OCI-LY3 (cell line): ENCODE results near the gene SMAD7.

ENCODE experiments used
- EZH2phosphoT487 ChIP-seq: fragments of 200-600 bp; shearing (Covaris generic); IDR thresholded peaks from 2 replicates; pipeline ENCODE4 v1.6.1; 2018; ENCODE audit warnings: antibody characterized with exemption, mixed run types, low read depth
- TF ChIP-seq, protein P1 (sequence below): fragments of 200-600, 300-600 bp; sonication (generic); IDR thresholded peaks from 2 replicates; pipeline ENCODE4 v1.5.1; 2014; ENCODE audit warnings: antibody characterized with exemption, low read length, low read depth

GRCh38 chr18:48993586-48993985 is 42.8 kb upstream of the SMAD7 start:
- TF ChIP-seq, protein P1, sequence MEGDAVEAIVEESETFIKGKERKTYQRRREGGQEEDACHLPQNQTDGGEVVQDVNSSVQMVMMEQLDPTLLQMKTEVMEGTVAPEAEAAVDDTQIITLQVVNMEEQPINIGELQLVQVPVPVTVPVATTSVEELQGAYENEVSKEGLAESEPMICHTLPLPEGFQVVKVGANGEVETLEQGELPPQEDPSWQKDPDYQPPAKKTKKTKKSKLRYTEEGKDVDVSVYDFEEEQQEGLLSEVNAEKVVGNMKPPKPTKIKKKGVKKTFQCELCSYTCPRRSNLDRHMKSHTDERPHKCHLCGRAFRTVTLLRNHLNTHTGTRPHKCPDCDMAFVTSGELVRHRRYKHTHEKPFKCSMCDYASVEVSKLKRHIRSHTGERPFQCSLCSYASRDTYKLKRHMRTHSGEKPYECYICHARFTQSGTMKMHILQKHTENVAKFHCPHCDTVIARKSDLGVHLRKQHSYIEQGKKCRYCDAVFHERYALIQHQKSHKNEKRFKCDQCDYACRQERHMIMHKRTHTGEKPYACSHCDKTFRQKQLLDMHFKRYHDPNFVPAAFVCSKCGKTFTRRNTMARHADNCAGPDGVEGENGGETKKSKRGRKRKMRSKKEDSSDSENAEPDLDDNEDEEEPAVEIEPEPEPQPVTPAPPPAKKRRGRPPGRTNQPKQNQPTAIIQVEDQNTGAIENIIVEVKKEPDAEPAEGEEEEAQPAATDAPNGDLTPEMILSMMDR = no peak
- no peak for TF ChIP-seq EZH2phosphoT487
